Activated CD8-positive, alpha-beta memory T cell treated with anti-CD3 and anti-CD28 coated beads, Interleukin-2, amount 50 U/mL, for 48 hours (primary cell): ENCODE data around the gene TEKT5.

Experiments used
- DNase-seq: peaks from one replicate; pipeline ENCODE4 v3.0.0-alpha.2; 2020

Gene TEKT5

DNA sequence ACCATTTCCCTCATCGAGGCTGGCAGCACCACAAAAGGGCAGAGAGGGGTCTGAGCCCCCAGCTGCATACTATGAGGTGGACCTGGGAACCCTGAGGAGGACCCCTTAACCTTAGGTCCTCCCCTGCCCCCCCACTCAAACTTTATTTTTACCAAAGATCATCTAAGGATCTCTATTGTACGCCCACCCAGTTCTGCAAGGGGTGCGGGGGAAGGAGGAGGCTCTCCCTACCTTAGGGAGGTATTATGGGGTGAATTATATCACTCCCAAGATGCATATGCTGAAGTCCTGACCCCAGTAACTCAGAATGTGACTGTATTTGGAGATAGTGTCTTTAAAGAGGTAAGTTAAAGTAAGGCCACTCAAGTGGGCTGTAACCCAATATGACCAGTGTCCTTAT lies 87.6 kb downstream of the TEKT5 start:
- no peak for DNase-seq

DNA sequence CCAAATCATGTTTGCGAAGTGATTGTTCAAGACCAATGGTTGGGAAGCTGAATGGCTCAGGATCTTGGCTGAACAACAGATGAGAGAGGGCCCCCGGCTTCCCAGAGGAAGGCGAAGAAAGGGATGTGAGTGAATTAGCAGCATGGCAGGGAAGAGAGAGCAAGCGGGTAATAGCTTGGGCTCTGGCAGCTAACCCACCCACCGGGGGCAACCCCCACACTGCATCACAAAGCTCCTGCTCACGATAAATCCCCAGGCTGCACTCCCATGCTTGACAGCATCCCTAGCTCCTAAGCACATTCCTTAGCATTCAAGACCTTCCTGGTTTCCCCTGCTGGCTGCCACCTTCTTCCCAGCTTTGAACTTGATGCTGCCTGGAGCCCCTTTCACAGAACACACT lies 88.1 kb downstream of the TEKT5 start:
- no peak for DNase-seq

DNA sequence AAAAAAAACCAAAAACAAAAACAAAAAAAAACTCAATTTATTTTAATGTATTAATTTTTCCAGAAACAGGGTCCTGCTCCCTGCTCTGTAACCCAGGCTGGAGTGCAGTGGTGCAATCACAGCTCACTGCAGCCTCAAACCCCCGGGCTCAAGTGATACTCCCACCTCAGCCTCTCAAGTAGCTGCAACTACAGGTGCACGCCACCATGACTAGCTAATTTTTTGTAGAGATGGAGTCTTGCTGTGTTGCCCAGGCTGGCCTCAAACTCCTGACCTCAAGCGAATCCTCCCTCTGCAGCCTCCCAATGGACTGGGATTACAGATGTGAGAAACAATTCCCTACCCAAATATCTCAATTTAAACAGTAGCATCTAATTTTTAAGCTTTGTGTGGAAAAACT lies 89.1 kb downstream of the TEKT5 start:
- no peak for DNase-seq

DNA sequence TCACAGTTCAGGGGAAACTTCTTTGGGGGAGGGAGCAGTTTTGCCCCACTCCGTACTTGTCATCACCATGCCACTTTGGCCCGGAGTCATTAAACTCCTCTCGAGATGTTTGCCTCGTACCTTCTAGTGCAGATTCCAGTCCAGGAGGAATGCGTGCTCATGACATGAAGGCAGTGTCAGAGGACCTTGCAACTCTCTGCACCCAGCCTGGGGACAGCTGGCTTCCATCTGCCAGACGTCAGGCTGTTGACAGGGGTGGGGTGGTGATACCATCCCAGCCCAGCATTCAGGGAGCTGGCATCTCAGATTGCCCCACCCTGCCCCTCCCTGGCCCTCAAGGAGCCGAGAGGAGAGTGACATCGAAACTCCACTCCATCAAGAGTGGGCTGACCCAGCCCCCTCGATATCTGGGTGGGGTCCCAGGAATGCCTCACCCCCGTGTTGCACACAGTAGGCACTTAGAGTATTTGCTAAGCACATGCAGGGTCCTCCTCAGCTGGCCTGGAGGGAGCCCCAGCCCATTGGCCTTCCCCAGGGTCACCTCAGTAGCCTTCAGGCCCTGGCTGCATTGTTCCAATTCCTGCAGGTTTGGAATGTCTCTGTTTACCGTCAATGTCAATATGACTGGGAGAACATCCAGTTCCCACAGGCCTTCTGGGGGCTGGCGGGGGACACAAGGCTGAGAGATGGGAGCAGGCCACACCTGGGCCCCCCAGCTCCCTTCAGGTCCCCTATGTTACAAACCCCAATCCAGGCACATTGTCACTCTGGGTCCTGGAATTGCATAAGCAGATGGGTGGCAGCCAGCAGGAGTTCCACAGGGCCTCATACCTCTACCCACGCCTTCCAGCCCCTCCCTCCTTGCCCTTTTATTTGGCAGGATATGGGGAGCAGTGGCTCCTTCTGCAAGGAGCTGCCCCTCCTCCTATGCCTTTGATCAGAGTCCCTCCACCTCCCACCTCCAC lies 93.0 kb downstream of the TEKT5 start:
- DNase-seq = no peak

DNA sequence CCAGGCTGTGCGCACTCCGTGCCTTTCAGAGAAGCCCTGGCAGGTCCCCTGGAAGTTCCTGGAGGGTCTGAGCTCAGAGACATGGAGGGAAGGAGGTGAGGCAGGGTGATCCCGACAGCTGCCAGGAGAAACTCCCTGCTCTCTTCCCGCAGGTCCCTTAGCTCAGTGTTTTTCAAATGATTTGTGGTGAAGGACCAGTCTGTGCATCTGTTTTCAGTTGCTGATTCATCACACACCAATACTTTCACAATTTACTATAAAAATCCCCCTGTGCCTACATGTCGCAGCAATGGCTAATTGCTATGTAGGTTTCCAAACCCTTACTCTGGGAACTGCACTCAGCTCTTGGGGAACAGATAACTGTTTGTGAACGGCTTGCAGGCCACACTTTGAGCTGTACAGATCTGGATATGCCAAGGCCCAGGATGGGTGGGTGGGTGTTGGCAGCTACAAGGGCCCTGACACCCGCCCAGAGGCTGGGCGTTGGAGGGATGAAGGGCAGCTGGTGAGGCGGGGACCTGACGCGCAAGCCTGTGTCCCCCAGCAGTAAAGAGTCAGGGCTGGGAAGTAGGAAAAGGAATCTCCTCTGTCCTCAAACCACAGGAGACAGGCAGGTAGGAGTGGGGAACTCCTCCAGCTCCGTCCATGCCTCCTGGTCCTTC lies 93.8 kb downstream of the TEKT5 start:
- DNase-seq = no peak

DNA sequence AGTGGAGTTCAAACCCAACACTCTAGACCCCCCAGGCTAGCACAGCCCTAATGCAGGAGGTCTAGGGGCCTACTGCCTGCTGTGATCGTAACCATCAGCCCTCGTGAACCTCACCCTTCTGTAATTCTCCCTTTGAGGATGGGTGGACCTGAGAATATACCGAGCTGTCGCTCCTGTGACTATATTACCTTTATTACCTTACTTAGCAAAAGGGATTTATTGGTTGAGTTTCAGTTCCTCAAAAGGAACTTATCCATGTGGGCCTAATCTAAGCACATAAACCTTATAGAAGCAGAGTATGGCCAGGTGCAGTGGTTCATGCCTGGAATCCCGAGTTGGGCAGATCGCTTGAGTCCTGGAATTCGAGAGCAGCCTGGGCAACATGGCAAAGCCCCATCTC lies 95.1 kb downstream of the TEKT5 start:
- DNase-seq = no peak

DNA sequence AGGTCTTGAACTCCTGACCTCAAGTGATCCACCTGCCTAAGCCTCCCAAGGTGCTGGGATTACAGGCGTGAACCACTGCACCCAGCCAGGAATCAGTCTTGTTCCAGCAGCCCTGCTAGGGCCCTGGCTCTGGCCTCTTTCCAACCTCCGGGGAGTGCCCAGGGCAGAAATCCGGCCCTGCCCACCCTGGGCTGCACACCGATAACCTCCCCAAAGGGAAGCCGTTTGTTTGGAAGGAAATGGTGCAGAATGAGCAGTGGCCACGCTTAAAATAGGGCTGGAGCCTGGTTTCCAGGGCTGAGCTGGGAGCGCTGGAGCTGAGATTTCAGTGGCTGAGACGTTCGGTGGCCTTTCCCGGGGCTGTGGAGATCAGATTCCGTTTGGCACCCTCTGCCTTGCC lies 96.6 kb downstream of the TEKT5 start:
- DNase-seq = no peak

DNA sequence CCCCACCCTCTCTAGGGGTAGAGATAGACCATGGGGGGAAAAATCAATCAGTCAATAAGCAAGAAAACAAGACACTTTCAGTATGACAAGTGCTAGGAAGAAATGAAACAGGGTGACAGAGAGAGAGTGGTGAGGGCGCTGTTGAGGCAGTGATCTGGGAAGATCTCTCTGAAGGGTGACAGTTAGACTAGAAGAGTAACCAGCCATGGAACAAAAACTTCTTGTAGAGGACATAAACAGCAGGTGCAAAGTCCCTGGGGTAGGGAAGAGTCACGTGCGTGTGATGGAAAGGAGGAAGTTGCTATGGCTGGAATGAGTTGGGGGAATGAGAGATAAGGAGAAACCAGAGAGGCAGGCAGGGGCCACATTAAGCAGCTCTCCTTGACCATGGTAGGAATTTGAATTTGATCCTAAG lies 97.5 kb downstream of the TEKT5 start:
- no peak for DNase-seq

DNA sequence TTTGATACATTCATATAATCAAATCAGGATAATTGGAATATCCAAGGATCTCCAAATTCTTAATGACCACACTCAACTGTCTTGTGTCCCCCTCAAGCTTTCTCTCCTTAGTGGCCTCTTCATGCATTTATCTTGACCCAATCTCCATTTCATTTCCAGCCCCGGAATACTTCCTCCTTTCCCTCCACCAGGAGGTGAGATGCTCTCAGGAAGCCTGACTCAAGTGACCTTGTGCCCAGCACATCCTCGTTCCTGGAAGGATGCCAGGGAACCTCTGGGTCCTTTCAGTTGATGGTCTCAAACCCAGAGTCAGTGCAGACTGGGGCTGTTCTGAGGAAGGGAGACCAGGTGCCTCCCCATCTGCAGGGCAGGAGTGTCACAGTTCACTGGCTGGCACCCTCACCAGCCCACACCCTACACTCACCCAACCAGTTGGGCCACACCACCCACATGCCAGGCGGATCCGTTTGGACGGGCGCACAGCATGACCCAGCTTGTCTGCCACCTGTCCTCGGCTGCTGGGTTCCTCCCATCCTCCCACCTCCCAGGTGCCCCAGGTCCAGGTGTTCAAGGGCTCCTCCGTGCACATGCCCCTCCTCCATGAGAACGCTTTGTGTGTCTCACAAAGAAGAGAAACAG lies 100.3 kb downstream of the TEKT5 start:
- no peak for DNase-seq

DNA sequence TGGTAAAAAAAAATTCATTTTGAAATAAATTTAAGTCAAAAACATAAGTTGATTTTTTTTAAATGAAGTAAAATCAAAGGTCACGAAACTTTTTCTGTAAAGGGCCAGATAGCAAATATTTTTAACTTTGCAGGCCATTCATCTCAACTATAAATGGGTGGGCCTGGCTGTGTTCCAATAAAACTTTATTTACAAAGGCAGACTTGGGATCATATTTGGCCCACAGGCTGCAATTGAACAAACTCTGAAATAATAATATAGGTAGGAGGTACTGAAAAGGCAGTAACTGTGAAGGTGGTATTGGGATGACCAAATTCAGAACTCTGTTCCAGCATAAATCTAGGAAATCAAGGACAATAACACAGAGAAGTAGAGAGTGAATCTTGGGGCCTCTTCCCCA lies 102.1 kb downstream of the TEKT5 start:
- DNase-seq = no peak

DNA sequence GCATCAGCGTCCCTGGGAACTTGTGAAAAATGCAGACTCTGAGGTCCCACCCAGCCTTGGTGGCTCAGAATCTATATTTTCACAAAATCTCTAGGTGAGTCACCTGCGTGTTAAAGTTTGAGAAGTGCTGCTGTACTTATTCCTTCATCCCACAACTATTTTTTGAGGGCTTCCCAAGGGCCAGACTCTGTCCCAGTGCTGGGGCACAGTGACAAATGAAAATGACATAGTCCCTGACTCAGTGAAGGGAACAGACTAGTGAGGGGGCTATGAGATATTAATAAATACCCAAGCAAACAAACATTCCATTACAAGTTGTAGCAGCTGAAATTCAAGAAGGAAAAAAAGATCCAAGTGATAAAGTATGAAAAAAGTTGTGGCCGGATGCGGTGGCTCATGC lies 104.4 kb downstream of the TEKT5 start:
- DNase-seq = no peak

DNA sequence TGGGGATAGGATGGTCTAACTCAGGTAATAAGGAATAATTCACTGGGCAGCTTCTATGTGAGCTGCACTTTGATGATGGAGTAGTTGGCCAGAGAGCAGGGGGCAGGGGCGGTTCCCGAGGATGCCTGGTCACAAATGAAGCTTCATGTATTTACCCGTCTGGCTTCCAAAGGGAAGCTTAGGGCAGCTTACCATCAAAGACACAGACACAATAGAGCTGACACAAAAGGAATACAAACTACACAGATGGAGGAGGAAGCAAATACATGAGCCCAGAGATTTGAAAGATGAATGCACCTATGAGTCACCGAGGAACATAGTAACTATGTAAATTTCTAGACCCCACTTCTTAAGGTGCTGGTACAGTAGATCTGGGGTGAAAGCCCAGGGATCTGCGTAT lies 105.6 kb downstream of the TEKT5 start:
- no peak for DNase-seq

DNA sequence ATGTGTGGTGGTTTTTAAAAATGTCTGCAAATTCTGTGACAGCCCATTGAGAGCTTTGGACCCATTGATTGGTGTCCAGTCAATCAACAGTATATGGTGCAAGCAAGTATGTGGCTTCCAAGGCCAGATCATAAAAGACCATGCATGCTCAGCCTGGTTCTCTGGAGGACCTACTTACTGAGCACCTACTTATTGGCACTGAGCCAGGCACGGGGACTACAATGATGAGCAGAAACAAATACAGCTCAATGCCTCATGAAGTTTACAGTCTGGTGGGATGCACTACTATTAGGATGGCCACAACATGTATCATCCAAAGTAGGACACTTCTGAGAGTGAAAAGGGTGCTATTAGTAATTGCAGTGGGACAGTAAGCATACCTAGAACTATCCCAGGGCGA lies 107.1 kb downstream of the TEKT5 start:
- DNase-seq = no peak

DNA sequence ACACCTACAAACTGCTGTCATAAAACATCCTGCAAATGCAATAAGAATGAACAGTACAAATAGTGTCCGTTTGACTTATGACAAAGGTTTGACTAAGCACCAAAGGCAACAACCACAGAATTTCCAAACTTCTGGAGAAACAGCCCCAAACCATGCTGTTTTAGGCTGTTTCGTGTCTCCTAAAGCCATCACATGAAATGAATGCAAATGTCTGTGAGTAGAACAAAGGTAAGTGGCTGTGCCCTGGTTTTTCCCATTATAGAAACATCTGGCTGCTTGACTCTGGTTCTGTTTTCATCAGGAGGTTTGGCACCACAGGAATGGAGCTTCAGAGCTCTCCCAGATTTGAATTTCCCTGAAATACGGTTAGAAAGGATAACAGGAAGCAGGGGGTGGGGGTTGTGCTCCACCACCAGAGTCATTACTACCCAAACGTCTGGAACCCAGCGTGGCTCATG lies 109.7 kb downstream of the TEKT5 start:
- no peak for DNase-seq

DNA sequence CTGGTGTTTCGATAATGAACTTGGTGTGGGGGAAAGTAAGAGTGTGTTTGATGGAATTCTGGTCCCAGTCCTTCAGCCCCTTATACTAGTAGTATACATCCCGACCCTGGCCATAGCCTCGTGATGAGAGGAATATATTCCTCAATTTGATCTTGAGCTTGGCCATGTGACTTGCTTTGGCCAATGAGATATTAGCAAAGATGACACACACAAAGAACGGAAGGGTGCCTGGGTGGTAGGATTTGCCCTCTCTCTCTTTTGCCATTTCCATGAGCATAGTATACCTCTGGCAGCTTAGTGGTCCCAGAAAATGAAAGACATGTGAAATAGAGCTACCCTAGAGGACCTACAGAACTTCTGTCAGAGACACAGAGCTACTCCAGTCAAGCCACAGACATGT lies 111.5 kb downstream of the TEKT5 start:
- no peak for DNase-seq

DNA sequence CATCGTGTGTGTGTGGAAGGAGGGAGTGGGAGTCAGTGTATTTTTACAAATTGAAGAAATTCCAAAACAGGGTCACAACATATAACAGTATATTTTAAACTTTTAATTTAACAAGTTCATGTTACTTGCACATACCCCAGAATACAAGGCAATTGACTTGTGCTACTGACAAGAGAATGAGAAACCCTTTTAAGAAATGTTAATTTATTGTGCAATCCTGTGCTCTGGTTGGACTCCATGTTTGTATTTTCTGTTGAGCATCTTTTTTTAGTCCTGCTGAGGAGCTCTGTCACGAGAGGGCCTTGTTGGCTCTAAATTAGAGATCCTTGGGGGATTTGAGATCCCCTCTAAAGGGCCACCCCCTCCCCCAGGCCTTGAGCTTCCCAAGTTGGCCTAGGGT lies 113.2 kb downstream of the TEKT5 start:
- DNase-seq = no peak

DNA sequence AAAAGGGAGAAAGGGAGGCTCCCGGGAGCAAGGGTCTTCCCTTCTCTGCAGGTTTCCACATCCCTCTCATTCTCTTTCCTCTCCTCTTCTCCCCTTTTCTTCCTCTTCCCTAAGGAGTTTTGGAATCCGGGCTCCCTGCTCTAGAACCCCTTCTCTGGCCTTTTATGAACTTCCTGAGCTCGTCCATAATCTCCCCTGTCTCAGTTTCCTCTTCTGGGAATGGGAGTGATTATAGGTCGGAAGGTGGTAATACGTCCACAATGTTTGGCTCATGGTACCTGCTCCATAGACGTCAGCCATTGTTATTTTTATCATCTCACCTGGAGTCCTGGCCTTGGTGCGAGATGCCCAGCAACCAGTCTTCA lies 113.9 kb downstream of the TEKT5 start:
- no peak for DNase-seq

DNA sequence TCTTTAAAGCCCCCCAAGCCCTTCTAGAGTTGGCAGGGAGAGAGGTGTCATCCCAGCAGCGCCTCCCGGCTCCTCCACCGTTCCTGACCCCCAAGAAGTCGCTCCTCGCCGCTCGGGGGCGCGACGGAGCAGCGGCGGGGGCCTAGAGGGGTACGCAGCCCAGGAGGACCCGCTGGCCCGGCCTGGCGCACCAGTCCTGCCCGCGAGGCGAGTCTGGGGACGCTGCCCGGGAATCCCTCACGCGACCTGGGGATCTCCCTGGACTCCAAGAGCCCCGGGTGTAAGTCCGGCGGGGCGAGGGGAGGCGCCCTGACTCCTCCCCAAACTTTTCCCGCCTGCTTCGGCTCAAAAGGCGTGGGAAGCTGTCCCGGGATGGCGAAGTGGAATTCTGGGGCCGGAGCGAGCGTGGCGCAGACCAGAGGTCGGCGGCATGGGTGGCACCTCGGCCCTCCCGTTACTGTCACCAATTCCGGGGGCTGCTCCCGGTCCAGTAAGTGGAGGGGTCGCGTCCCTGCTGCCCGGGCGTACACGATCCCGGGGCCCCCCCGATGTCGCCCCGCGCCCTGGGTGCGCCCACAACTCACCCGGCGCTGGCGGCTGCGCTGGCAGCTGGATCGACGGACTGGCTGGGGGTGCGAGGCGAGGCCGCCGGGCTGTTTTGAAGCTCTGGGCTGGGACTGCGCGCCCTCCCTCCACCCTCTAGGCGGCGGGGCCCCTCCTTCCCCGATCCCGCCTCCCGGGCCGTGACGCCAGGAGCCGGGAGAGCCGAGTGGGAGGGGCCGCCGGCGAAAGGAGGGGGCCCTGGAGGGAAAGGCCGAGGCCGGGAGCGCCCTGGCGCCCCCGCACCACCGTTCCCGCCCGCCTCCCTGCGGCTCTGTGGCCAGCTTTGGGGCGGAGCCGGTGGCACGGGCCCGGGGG lies 114.5 kb downstream of the TEKT5 start, which contains the start of gene EMP2:
EMP2 (minus strand) TSS at position 634 of the 918 bp plus-strand sequence. CDS start 32,981 bp downstream, outside the sequence.
- DNase-seq = no peak

DNA sequence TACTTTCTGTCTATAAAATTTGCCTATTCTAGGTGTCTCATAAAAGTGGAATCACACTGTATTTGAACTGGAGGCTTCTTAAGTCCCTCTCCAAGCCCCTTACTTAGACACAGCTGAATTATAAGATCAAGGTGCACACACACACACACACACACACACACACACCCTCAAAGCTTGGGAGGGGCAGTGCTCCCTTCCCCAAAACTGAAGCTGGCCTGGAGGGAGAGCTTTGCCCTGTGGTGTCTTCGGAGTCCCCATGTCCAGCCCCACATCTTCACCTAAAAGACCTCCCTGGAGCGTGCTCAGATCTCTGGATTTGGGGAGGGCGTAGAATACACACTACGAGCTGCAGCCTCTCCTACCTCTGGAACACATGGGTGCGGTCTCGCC lies 115.2 kb downstream of the TEKT5 start:
- no peak for DNase-seq

DNA sequence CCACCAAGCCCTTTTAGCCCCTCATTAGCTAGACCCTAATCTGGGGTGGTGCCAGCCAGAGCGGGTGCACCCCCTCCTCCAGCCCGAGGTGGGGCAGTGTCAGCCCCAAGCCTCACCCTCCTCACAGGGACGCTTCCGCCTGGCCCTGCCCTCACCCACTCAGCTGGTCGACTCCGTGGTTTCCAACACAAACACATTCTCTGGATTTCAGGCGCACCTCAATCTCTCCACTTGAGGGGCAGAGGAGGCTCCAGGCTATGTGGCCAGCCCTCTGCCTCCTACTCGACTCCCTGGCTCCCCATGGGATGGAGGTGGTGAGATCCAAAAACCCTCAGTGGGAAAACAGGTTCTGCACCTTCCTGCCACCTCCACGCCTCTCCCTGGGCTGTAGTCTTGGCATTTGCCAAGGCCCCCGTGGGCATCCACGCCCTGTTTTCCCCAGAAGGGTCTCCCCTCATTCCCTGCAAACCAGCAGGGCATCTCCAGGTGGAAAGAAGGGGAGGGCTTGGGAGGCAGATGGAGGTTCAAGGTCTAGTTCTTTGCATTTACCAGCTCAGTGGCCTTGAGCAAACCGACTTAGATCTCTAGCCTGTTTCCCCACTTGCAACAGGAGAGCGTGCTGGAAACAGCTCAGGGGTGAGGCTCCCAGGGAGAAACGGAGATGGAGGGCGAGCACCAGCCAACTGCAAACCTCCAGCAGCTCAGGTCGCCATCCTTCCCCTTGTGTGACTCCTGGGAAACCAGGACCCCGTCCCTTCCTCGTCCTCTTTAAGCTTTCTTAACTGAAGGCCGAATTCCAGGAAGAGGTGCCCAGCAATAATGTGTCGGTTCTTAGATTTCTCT lies 116.0 kb downstream of the TEKT5 start:
- no peak for DNase-seq
